Measurements from ENCODE around the gene SLC16A7.

SLC16A7 gene

GRCh38 chr12:59664495-59664894 is 68.7 kb downstream of the SLC16A7 start:
- TF ChIP-seq POLR2A (IDR thresholded peaks at IDR 0.05; ENCODE audit: low read length) (no peak), GATA1 (IDR thresholded peaks at IDR 0.05; ENCODE audit: low read depth, low read length) (no peak)
- DNase-seq = no peak

- DNase-seq = no peak
- TF ChIP-seq POLR2A (IDR thresholded peaks at IDR 0.05; ENCODE audit: low read length) (no peak), GATA1 (IDR thresholded peaks at IDR 0.05; ENCODE audit: low read depth, low read length) (no peak)
Measured at GRCh38 chr12:59665701-59666100, 69.9 kb downstream of the SLC16A7 start.

DNA sequence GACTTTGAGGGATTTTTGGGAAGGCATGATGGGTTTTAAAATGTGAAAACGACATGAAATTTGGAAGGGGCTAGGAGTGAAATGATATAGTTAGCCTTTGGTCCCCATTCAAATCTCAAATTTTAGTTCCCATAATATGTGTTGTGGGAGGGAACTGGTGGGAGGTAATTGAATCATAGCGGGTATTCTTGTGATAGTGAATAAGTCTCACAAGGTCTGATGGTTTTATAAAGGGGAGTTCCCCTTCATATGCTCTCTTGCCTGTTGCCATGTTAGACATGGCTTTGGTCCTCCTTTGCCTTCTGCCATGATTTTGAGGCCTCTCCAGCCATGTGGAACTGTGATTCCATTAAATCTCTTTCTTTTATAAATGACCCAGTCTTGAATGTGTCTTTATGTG is 72.8 kb downstream of the SLC16A7 start:
- TF ChIP-seq GATA1 (IDR thresholded peaks at IDR 0.05; ENCODE audit: low read depth, low read length) = no peak
- TF ChIP-seq POLR2A (IDR thresholded peaks at IDR 0.05; ENCODE audit: low read length) = no peak
- no peak for DNase-seq

DNA sequence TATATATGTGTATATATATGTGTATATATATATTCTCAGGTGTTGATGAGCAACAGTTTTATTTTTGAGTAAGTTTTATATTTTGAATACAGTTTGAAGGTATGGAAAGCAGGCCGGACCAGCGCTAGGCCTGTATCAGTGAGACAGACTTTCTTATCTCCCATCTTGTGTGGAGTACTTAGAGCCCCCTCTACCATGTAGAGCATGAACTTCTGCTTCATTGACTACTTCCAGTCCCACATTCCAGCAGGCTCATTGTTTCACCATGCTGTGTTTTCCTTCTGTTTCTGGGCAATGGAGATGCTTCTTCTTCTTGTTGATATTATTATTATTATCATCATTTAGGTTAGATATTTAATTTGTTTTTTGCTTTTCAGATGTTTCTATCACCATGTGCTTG is 76.4 kb downstream of the SLC16A7 start:
- DNase-seq = no peak

GRCh38 chr12:59675461-59675860 is 79.6 kb downstream of the SLC16A7 start:
- DNase-seq = no peak

More for the DNA sequence above, 76.4 kb downstream of the SLC16A7 start:
- TF ChIP-seq GATA1 (IDR thresholded peaks at IDR 0.05; ENCODE audit: low read depth, low read length) (no peak), POLR2A (IDR thresholded peaks at IDR 0.05; ENCODE audit: low read length) (no peak)

GRCh38 chr12:59677857-59678256 is 82.0 kb downstream of the SLC16A7 start:
- no peak for TF ChIP-seq POLR2A (IDR thresholded peaks at IDR 0.05; ENCODE audit: low read length)
- no peak for TF ChIP-seq GATA1 (IDR thresholded peaks at IDR 0.05; ENCODE audit: low read depth, low read length)

More at GRCh38 chr12:59675461-59675860, 79.6 kb downstream of the SLC16A7 start:
- no peak for TF ChIP-seq GATA1 (IDR thresholded peaks at IDR 0.05; ENCODE audit: low read depth, low read length)
- TF ChIP-seq POLR2A (IDR thresholded peaks at IDR 0.05; ENCODE audit: low read length) = no peak

DNA sequence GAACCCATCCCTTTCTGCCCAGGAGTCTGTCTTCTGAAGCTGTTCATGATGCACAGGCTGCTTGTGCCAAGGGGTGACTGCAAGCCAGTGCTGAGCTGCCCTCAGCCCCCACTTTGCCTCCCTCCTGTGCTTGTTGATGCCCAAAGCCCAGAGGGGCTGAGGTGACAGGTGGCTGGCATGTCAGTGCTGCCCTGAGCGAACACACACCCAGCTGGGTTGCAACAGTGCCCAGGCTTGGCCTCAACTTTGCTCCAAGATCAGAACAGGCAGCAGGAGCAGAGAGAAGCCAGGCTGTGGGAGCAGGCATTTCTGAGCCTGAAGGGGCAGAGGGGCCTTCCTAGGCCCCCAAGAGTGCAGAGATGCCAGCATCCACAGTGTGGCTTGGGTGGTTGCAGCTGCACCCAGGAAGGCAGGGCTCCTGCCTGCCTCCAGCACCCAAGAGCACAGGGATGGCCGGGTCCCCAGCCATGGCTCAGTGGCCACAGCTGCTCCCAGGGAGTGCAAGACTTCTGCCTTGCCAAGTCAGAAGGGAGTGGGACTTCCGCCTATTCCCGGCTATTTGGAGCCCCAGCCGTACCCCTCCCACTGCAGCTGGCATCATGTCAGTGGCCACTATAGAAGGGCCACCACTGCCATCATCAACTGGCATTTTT is 83.1 kb downstream of the SLC16A7 start:
- no peak for TF ChIP-seq GATA1 (IDR thresholded peaks at IDR 0.05; ENCODE audit: low read depth, low read length)
- TF ChIP-seq POLR2A (IDR thresholded peaks at IDR 0.05; ENCODE audit: low read length) = no peak
- no peak for DNase-seq

More at GRCh38 chr12:59677857-59678256, 82.0 kb downstream of the SLC16A7 start:
- no peak for DNase-seq

GRCh38 chr12:59689776-59690175 is 93.9 kb downstream of the SLC16A7 start:
- no peak for TF ChIP-seq POLR2A (IDR thresholded peaks at IDR 0.05; ENCODE audit: low read length)
- no peak for TF ChIP-seq GATA1 (IDR thresholded peaks at IDR 0.05; ENCODE audit: low read depth, low read length)
- no peak for DNase-seq

DNA sequence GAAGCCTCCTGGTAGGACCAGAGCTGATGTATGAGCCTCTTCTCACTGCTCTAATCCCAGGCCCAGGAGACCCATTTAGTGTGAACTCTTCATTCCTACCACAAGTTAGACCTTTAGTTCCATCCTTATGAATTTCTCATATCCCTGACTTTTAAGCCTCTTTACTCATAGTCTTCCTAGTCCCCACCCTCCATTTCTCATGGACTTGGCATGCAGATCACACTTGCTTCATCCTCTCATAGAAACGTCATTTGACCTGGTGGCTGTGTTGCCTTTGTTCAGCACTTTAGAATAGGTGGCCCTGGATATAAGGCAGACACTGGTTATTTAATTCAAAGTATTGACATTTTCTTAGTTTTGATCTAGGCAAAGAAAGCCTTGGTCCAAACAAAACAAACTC is 99.5 kb downstream of the SLC16A7 start:
- DNase-seq = no peak
- TF ChIP-seq POLR2A (IDR thresholded peaks at IDR 0.05; ENCODE audit: low read length) (no peak), GATA1 (IDR thresholded peaks at IDR 0.05; ENCODE audit: low read depth, low read length) (no peak)

DNA sequence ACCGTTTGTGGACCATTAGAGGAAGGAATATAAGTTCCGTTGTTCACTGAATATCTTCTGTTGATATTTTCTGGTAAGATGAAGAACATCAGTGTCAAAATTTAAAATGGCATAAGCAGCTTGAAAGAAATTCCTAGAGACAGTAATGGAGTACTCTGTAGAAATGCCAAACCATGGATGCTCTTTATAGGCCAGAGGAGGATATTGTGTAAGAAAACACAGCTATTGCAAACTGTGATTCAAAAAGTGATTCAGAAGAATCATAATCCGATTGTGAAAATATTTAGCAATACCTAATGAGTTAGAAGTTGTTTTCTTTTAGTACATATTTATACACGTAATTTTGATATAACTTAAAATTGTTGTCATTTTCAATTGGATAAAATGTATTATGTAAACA is 102.8 kb downstream of the SLC16A7 start:
- no peak for DNase-seq
- no peak for TF ChIP-seq POLR2A (IDR thresholded peaks at IDR 0.05; ENCODE audit: low read length)
- TF ChIP-seq GATA1 (IDR thresholded peaks at IDR 0.05; ENCODE audit: low read depth, low read length) = no peak

GRCh38 chr12:59699421-59700152 is 103.8 kb downstream of the SLC16A7 start:
- no peak for TF ChIP-seq GATA1 (IDR thresholded peaks at IDR 0.05; ENCODE audit: low read depth, low read length)
- no peak for TF ChIP-seq POLR2A (IDR thresholded peaks at IDR 0.05; ENCODE audit: low read length)
- DNase-seq = no peak

DNA sequence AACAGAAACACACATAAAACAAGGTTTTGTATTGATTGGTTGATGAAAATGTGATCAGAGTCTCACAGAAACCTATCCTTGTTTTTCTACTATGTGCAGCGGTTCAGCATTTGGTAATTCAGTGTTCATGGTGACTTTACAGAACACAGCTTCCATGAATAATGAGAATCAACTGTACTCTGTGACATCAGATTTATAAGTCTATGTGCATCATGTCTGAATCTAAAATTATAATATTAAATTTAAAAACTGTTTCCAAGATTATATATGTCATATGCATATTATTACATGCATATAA is 104.3 kb downstream of the SLC16A7 start:
- no peak for DNase-seq
- TF ChIP-seq POLR2A (IDR thresholded peaks at IDR 0.05; ENCODE audit: low read length) = no peak
- TF ChIP-seq GATA1 (IDR thresholded peaks at IDR 0.05; ENCODE audit: low read depth, low read length) = no peak

DNA sequence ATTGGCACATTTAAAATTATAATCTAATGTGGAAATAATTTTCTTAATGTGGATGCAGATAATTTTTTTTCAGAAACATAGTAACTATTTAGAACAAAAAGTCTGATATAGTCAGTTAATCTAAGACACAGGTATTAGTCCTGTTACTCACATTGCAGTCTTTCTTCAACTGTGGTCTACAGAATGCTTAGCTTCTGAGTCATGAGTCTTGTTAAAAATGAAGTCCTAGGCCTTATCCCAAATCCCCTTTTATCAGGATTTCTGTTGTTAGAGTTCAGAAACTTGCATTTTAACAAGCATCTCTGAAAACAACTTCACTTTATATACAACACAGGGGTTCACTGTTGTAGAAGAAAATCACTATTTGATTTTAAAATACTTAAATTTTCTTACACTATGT is 112.2 kb downstream of the SLC16A7 start:
- no peak for DNase-seq
- TF ChIP-seq GATA1 (IDR thresholded peaks at IDR 0.05; ENCODE audit: low read depth, low read length) (no peak), POLR2A (IDR thresholded peaks at IDR 0.05; ENCODE audit: low read length) (no peak)

- TF ChIP-seq GATA1 (IDR thresholded peaks at IDR 0.05; ENCODE audit: low read depth, low read length) (no peak), POLR2A (IDR thresholded peaks at IDR 0.05; ENCODE audit: low read length) (no peak)
- DNase-seq = no peak
Measured at GRCh38 chr12:59708484-59708883, 112.7 kb downstream of the SLC16A7 start.

DNA sequence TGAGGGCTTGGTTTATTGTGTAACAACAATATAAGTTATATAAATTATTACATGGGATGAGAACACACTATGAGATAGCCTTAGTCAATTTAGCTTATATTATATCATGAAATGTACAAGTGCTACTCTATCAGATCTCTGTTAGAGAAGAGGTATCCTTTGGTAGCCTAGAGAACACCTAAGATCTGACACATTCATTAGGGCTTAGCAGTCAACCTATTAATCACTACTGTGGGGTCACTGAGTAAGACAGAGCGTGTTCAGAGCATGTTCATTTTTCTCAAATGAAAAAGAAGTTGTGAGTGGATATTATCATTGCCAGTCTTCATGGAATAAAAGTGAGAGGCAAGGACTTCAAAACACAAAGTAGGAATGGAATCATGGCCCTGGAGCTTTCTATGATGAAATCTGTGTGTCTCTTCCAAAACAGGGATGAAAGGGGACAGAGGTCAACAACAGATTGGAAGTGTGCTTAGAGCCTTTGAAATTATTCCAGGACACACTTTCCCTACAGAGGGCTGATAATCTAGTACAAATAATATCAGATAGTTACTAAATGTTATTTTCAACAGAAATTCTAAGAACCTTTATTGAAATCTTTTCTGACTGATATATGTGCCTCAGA is 114.3 kb downstream of the SLC16A7 start:
- TF ChIP-seq POLR2A (IDR thresholded peaks at IDR 0.05; ENCODE audit: low read length) (no peak), GATA1 (IDR thresholded peaks at IDR 0.05; ENCODE audit: low read depth, low read length) (no peak)
- DNase-seq = no peak

Data from erythroblast (primary cell).